ENCODE measurements around the gene ASB7.

- TF ChIP-seq JUNB (IDR thresholded peaks at IDR 0.05; ENCODE audit: unreplicated experiment) (no peak), EZH2 (IDR thresholded peaks at IDR 0.05; ENCODE audit: low read depth, unreplicated experiment) (no peak)
- TF ChIP-seq, protein P1, sequence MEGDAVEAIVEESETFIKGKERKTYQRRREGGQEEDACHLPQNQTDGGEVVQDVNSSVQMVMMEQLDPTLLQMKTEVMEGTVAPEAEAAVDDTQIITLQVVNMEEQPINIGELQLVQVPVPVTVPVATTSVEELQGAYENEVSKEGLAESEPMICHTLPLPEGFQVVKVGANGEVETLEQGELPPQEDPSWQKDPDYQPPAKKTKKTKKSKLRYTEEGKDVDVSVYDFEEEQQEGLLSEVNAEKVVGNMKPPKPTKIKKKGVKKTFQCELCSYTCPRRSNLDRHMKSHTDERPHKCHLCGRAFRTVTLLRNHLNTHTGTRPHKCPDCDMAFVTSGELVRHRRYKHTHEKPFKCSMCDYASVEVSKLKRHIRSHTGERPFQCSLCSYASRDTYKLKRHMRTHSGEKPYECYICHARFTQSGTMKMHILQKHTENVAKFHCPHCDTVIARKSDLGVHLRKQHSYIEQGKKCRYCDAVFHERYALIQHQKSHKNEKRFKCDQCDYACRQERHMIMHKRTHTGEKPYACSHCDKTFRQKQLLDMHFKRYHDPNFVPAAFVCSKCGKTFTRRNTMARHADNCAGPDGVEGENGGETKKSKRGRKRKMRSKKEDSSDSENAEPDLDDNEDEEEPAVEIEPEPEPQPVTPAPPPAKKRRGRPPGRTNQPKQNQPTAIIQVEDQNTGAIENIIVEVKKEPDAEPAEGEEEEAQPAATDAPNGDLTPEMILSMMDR (conservative IDR thresholded peaks at IDR 0.05; ENCODE audit: low read depth in 2 of 2), result no peak
- TF ChIP-seq, protein P2, sequence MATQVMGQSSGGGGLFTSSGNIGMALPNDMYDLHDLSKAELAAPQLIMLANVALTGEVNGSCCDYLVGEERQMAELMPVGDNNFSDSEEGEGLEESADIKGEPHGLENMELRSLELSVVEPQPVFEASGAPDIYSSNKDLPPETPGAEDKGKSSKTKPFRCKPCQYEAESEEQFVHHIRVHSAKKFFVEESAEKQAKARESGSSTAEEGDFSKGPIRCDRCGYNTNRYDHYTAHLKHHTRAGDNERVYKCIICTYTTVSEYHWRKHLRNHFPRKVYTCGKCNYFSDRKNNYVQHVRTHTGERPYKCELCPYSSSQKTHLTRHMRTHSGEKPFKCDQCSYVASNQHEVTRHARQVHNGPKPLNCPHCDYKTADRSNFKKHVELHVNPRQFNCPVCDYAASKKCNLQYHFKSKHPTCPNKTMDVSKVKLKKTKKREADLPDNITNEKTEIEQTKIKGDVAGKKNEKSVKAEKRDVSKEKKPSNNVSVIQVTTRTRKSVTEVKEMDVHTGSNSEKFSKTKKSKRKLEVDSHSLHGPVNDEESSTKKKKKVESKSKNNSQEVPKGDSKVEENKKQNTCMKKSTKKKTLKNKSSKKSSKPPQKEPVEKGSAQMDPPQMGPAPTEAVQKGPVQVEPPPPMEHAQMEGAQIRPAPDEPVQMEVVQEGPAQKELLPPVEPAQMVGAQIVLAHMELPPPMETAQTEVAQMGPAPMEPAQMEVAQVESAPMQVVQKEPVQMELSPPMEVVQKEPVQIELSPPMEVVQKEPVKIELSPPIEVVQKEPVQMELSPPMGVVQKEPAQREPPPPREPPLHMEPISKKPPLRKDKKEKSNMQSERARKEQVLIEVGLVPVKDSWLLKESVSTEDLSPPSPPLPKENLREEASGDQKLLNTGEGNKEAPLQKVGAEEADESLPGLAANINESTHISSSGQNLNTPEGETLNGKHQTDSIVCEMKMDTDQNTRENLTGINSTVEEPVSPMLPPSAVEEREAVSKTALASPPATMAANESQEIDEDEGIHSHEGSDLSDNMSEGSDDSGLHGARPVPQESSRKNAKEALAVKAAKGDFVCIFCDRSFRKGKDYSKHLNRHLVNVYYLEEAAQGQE (IDR thresholded peaks at IDR 0.05; ENCODE audit: unreplicated experiment), result no peak
These were observed 3.7 kb upstream of the ASB7 start for GRCh38 chr15:100598655-100599054.

Data from GM23338 (cell line).